NCI-H510A treated with DMSO at 0.1 percent for 48 hours (cell line): Measurements from ENCODE around the gene YAE1.
"Not testable (repeated sequence)": the region's sequence is repeated elsewhere in the genome, so short reads cannot be mapped to it uniquely, and the experiment has no call there.

Experiments
- DNase-seq: peaks from one replicate; lab custom pipeline; 2025; lab: John Stamatoyannopoulos, UW

Gene YAE1

GRCh38 chr7:39566023-39566921, at the start of gene YAE1:
Gene YAE1, plus strand, starts transcription at chr7:39566404. Its CDS starts 15 bp downstream, at chr7:39566419.
- peak; percentile 72 for DNase-seq

- DNase-seq, result no peak
These were observed 49.7 kb upstream of the YAE1 start for GRCh38 chr7:39516498-39516897.

- no peak for DNase-seq
These were observed 49.0 kb upstream of the YAE1 start for GRCh38 chr7:39517240-39517639.

GRCh38 chr7:39525926-39526325, 40.3 kb upstream of the YAE1 start:
- no peak for DNase-seq

- DNase-seq, result no peak
These were observed 39.5 kb upstream of the YAE1 start for GRCh38 chr7:39526666-39527065.

GRCh38 chr7:39527296-39527695, 38.9 kb upstream of the YAE1 start:
- no peak for DNase-seq

GRCh38 chr7:39527951-39528350, 38.3 kb upstream of the YAE1 start:
- no peak for DNase-seq

- DNase-seq, result no peak
These were observed 37.4 kb upstream of the YAE1 start for GRCh38 chr7:39528849-39529248.

GRCh38 chr7:39529582-39529981, 36.6 kb upstream of the YAE1 start:
- DNase-seq, result no peak

- DNase-seq, result no peak
These were observed 35.2 kb upstream of the YAE1 start for GRCh38 chr7:39530971-39531370.

- DNase-seq, result no peak
These were observed 34.4 kb upstream of the YAE1 start for GRCh38 chr7:39531818-39532217.

- DNase-seq, result no peak
These were observed 33.4 kb upstream of the YAE1 start for GRCh38 chr7:39532832-39533231.

GRCh38 chr7:39534599-39534998, 31.6 kb upstream of the YAE1 start:
- no peak for DNase-seq

GRCh38 chr7:39535064-39535463, 31.1 kb upstream of the YAE1 start:
- no peak for DNase-seq

- DNase-seq, result no peak
These were observed 30.5 kb upstream of the YAE1 start for GRCh38 chr7:39535720-39536119.

- no peak for DNase-seq
These were observed 29.3 kb upstream of the YAE1 start for GRCh38 chr7:39536951-39537350.

- DNase-seq, result peak; percentile 32
These were observed 26.4 kb upstream of the YAE1 start for GRCh38 chr7:39539816-39540215.

GRCh38 chr7:39540320-39540719, 25.9 kb upstream of the YAE1 start:
- DNase-seq, result peak; percentile 55

GRCh38 chr7:39541511-39541910, 24.7 kb upstream of the YAE1 start:
- DNase-seq, result no peak

- not testable (repeated sequence) for DNase-seq
These were observed 21.4 kb upstream of the YAE1 start for GRCh38 chr7:39544774-39545173.

- no peak for DNase-seq
These were observed 18.9 kb upstream of the YAE1 start for GRCh38 chr7:39547336-39547735.

GRCh38 chr7:39550411-39550810, 15.8 kb upstream of the YAE1 start:
- DNase-seq, result no peak

- DNase-seq, result no peak
These were observed 12.8 kb upstream of the YAE1 start for GRCh38 chr7:39553436-39553835.

- no peak for DNase-seq
These were observed 11.5 kb upstream of the YAE1 start for GRCh38 chr7:39554583-39555165.
